ENCODE data around the gene PIK3R5.
"Not testable (repeated sequence)": the region's sequence is repeated elsewhere in the genome, so short reads cannot be mapped to it uniquely, and the experiment has no call there.

PIK3R5 gene

GRCh38 chr17:8984225-8984624 lies 18.7 kb upstream of the PIK3R5 start:
- not testable (repeated sequence) for H3K36me3 ChIP-seq (ENCODE audit: insufficient read depth, low read length); H3K79me2 ChIP-seq (ENCODE audit: control insufficient read depth, insufficient read depth, low read length, unreplicated experiment); H3K4me3 ChIP-seq (ENCODE audit: low read depth, low read length); H3K27ac ChIP-seq (ENCODE audit: low read depth, low read length); H3K4me1 ChIP-seq (ENCODE audit: control insufficient read depth, insufficient read depth, low read length, unreplicated experiment); H2AFZ ChIP-seq (ENCODE audit: low read length, unreplicated experiment)
- H3K27me3 ChIP-seq (ENCODE audit: insufficient read depth, low read length): peaks cover 14% of the 10 kb centered on the region

- Histone ChIP-seq H3K79me2 (ENCODE audit: control insufficient read depth, insufficient read depth, low read length, unreplicated experiment) (no peaks in the 10 kb centered on the region), H3K36me3 (ENCODE audit: insufficient read depth, low read length) (no peaks in the 10 kb centered on the region), H3K4me1 (ENCODE audit: control insufficient read depth, insufficient read depth, low read length, unreplicated experiment) (no peaks in the 10 kb centered on the region), H3K4me3 (ENCODE audit: low read depth, low read length) (no peak overlapping the region), H3K27ac (ENCODE audit: low read depth, low read length) (no peak overlapping the region), H2AFZ (ENCODE audit: low read length, unreplicated experiment) (no peak overlapping the region), H3K27me3 (ENCODE audit: insufficient read depth, low read length) (peaks cover 9% of the 10 kb centered on the region)
These were observed 15.9 kb upstream of the PIK3R5 start for GRCh38 chr17:8981443-8981842.

DNA sequence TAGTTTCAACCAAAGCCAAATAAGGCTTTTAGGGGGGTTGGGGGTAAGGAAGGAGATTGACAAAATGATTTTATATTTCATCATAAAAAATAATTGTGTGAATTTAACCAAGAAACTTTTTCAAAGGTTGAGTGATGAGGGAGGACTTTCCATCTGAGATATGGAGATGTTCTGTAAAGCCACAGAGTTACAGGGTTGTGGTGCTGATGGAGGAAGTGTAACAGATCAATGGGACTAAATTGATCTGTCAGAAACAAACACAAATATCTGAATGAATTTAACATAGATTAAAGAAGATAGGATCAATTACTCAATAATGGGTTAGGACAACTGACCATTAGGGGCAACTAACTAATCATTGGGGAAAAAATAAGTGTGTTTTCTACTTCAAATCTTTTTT lies 14.2 kb upstream of the PIK3R5 start:
- Histone ChIP-seq H2AFZ (ENCODE audit: low read length, unreplicated experiment) (no peak overlapping the region), H3K36me3 (ENCODE audit: insufficient read depth, low read length) (no peaks in the 10 kb centered on the region), H3K27me3 (ENCODE audit: insufficient read depth, low read length) (no peaks in the 10 kb centered on the region), H3K79me2 (ENCODE audit: control insufficient read depth, insufficient read depth, low read length, unreplicated experiment) (no peaks in the 10 kb centered on the region), H3K4me3 (ENCODE audit: low read depth, low read length) (no peak overlapping the region), H3K4me1 (ENCODE audit: control insufficient read depth, insufficient read depth, low read length, unreplicated experiment) (no peaks in the 10 kb centered on the region), H3K27ac (ENCODE audit: low read depth, low read length) (no peak overlapping the region)

GRCh38 chr17:8976638-8977037 lies 11.1 kb upstream of the PIK3R5 start:
- no peak overlapping the region for H3K4me3 ChIP-seq (ENCODE audit: low read depth, low read length)
- H3K79me2 ChIP-seq (ENCODE audit: control insufficient read depth, insufficient read depth, low read length, unreplicated experiment): no peaks in the 10 kb centered on the region
- H2AFZ ChIP-seq (ENCODE audit: low read length, unreplicated experiment): no peak overlapping the region
- no peaks in the 10 kb centered on the region for H3K4me1 ChIP-seq (ENCODE audit: control insufficient read depth, insufficient read depth, low read length, unreplicated experiment)
- no peaks in the 10 kb centered on the region for H3K27me3 ChIP-seq (ENCODE audit: insufficient read depth, low read length)
- H3K36me3 ChIP-seq (ENCODE audit: insufficient read depth, low read length): no peaks in the 10 kb centered on the region
- H3K27ac ChIP-seq (ENCODE audit: low read depth, low read length): no peak overlapping the region

DNA sequence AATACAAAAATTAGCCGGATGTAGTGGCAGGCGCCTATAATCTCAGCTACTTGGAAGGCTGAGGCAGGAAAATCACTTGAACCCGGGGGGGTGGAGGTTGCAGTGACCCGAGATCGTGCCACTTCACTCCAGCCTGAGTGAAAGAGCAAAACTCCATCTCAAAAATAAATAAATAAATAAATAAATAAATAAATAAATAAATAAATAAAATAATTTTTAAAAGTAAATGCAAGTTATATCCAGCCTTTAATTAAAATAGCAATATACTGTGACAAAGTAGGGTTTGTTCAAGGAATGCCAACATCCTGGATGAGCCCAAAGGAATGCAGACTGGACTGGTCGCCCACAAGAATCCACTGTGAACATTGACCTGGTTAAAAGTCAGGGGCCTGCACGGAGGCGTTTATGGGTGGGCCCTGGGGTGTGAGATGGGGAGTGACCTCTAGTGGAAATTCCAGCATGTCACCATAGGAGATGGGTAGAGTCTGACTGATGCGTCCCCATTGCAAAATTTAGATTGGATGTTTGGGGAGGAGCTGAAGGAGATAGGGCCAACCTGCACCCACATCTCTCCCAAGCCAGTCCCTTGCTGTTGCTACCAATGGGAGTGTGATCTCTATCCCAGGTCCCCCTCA lies 9.7 kb upstream of the PIK3R5 start:
- Histone ChIP-seq H3K27me3 (ENCODE audit: insufficient read depth, low read length) (no peaks in the 10 kb centered on the region), H3K79me2 (ENCODE audit: control insufficient read depth, insufficient read depth, low read length, unreplicated experiment) (no peaks in the 10 kb centered on the region), H3K36me3 (ENCODE audit: insufficient read depth, low read length) (no peaks in the 10 kb centered on the region), H3K4me1 (ENCODE audit: control insufficient read depth, insufficient read depth, low read length, unreplicated experiment) (no peaks in the 10 kb centered on the region), H2AFZ (ENCODE audit: low read length, unreplicated experiment) (no peak overlapping the region), H3K4me3 (ENCODE audit: low read depth, low read length) (no peak overlapping the region), H3K27ac (ENCODE audit: low read depth, low read length) (no peak overlapping the region)

- Histone ChIP-seq H3K27ac (ENCODE audit: low read depth, low read length) (no peak overlapping the region), H3K36me3 (ENCODE audit: insufficient read depth, low read length) (no peaks in the 10 kb centered on the region), H3K27me3 (ENCODE audit: insufficient read depth, low read length) (peaks cover 35% of the 10 kb centered on the region), H3K4me1 (ENCODE audit: control insufficient read depth, insufficient read depth, low read length, unreplicated experiment) (no peaks in the 10 kb centered on the region), H3K4me3 (ENCODE audit: low read depth, low read length) (no peak overlapping the region), H3K79me2 (ENCODE audit: control insufficient read depth, insufficient read depth, low read length, unreplicated experiment) (no peaks in the 10 kb centered on the region), H2AFZ (ENCODE audit: low read length, unreplicated experiment) (no peak overlapping the region)
These were observed 4.4 kb upstream of the PIK3R5 start for GRCh38 chr17:8969901-8970300.

GRCh38 chr17:8968503-8968902 lies 3.0 kb upstream of the PIK3R5 start:
- H3K79me2 ChIP-seq (ENCODE audit: control insufficient read depth, insufficient read depth, low read length, unreplicated experiment): no peaks in the 10 kb centered on the region
- no peaks in the 10 kb centered on the region for H3K36me3 ChIP-seq (ENCODE audit: insufficient read depth, low read length)
- H3K27me3 ChIP-seq (ENCODE audit: insufficient read depth, low read length): peaks cover 46% of the 10 kb centered on the region
- H3K27ac ChIP-seq (ENCODE audit: low read depth, low read length): no peak overlapping the region
- H3K4me1 ChIP-seq (ENCODE audit: control insufficient read depth, insufficient read depth, low read length, unreplicated experiment): no peaks in the 10 kb centered on the region
- H3K4me3 ChIP-seq (ENCODE audit: low read depth, low read length): no peak overlapping the region
- H2AFZ ChIP-seq (ENCODE audit: low read length, unreplicated experiment): no peak overlapping the region

DNA sequence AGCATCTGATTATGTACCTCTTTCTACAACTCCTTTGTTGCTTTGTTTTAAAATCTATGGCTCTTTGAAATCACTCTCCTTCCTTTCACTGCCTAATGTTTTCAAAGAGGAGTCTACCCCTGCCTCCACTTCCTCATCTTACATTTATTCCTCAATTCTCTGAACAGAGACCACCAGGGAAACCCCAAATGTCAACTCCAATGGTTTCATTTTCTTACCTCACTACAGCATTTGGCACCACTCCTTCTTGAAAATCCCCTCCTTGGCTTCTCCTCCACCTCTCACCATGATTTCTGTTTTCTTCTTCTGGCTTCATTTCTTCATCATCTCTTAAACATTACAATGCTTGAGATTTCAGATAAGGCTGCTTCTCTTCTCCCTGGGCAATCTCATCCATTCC lies 2.4 kb upstream of the PIK3R5 start:
- Histone ChIP-seq H3K4me3 (ENCODE audit: low read depth, low read length) (no peak overlapping the region), H2AFZ (ENCODE audit: low read length, unreplicated experiment) (no peak overlapping the region), H3K27me3 (ENCODE audit: insufficient read depth, low read length) (peaks cover 47% of the 10 kb centered on the region), H3K4me1 (ENCODE audit: control insufficient read depth, insufficient read depth, low read length, unreplicated experiment) (no peaks in the 10 kb centered on the region), H3K27ac (ENCODE audit: low read depth, low read length) (no peak overlapping the region), H3K36me3 (ENCODE audit: insufficient read depth, low read length) (no peaks in the 10 kb centered on the region), H3K79me2 (ENCODE audit: control insufficient read depth, insufficient read depth, low read length, unreplicated experiment) (no peaks in the 10 kb centered on the region)

DNA sequence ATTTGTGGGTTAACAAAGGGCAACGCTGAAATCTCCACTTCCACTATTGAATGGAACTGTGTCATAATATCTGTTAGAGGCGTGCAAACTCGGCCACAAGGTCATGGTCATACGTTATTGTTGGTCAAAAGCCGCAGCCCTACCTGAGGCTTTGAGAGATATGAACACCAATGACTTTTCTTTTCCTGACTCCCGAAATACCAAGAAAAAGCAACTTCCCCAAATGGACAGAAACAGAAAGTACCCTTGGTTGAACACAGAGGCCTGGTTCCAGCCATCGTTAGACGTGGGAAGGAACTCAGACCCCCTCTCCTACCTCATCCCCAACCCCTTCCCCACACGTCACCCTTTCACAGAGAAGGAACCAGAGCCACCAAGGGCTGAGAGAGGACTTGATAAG lies 1.4 kb upstream of the PIK3R5 start:
- H3K27ac ChIP-seq (ENCODE audit: low read depth, low read length): no peak overlapping the region
- H3K27me3 ChIP-seq (ENCODE audit: insufficient read depth, low read length): peaks cover 50% of the 10 kb centered on the region
- no peaks in the 10 kb centered on the region for H3K36me3 ChIP-seq (ENCODE audit: insufficient read depth, low read length)
- no peaks in the 10 kb centered on the region for H3K79me2 ChIP-seq (ENCODE audit: control insufficient read depth, insufficient read depth, low read length, unreplicated experiment)
- no peak overlapping the region for H3K4me3 ChIP-seq (ENCODE audit: low read depth, low read length)
- H3K4me1 ChIP-seq (ENCODE audit: control insufficient read depth, insufficient read depth, low read length, unreplicated experiment): no peaks in the 10 kb centered on the region
- no peak overlapping the region for H2AFZ ChIP-seq (ENCODE audit: low read length, unreplicated experiment)

DNA sequence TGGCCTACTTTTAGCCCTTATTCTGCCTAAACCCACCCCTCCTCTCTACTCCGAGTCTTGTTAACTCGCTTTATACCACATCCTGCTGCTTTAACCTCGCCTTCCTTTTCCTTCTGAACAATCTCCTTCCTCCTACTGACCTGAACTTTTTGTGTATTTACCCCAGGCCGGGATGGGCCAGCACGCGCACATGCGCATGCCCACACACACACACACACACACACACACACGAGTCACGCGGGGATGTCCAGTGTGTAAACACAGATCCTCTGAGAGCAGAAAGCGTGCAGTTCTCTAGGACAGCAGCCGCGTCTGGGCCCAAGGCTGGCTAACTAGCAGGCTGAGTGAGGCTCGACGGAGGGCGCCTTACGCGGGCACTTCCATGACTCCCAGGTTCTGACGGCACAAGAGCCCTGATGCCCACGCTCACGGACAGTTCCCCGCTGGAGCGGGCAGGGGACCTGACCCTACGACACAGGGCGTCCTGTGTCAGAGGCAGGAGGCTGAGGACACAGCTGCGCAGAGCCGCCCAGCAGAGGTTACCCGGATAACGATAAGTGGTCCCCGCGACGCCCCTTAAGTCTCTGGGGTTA lies 610 bp downstream of the PIK3R5 start:
- Histone ChIP-seq H3K27ac (ENCODE audit: low read depth, low read length) (no peak overlapping the region), H3K79me2 (ENCODE audit: control insufficient read depth, insufficient read depth, low read length, unreplicated experiment) (no peaks in the 10 kb centered on the region), H3K4me1 (ENCODE audit: control insufficient read depth, insufficient read depth, low read length, unreplicated experiment) (no peaks in the 10 kb centered on the region), H3K36me3 (ENCODE audit: insufficient read depth, low read length) (no peaks in the 10 kb centered on the region), H3K27me3 (ENCODE audit: insufficient read depth, low read length) (peaks cover 52% of the 10 kb centered on the region), H2AFZ (ENCODE audit: low read length, unreplicated experiment) (no peak overlapping the region), H3K4me3 (ENCODE audit: low read depth, low read length) (no peak overlapping the region)

- no peak overlapping the region for H2AFZ ChIP-seq (ENCODE audit: low read length, unreplicated experiment)
- no peaks in the 10 kb centered on the region for H3K4me1 ChIP-seq (ENCODE audit: control insufficient read depth, insufficient read depth, low read length, unreplicated experiment)
- H3K79me2 ChIP-seq (ENCODE audit: control insufficient read depth, insufficient read depth, low read length, unreplicated experiment): no peaks in the 10 kb centered on the region
- no peaks in the 10 kb centered on the region for H3K36me3 ChIP-seq (ENCODE audit: insufficient read depth, low read length)
- H3K4me3 ChIP-seq (ENCODE audit: low read depth, low read length): no peak overlapping the region
- no peak overlapping the region for H3K27ac ChIP-seq (ENCODE audit: low read depth, low read length)
- H3K27me3 ChIP-seq (ENCODE audit: insufficient read depth, low read length): peaks cover 50% of the 10 kb centered on the region
These were observed 1.8 kb downstream of the PIK3R5 start for GRCh38 chr17:8963647-8964258.

Data from ACC112 (cell line).